B cell (primary cell): ENCODE results near the gene AZGP1. TPM values are rescaled to one million over a fixed set of nuclear protein-coding genes. Genes with fewer than 3 reads are reported as not detected.

ENCODE experiments used
- ATAC-seq: fragments of 200-7000 bp; cut with Tn5 transposase; one replicate; pipeline ENCODE4 v1.10.0; 2021; ENCODE audit warnings: low read depth, mild to moderate bottlenecking, moderate number of reproducible peaks, moderate library complexity
- CTCF ChIA-PET: fragments of 350-600 bp; sonication (Branson Sonifier 250); formaldehyde crosslinking; loops from one replicate; lab custom pipeline; 2021; ENCODE audit warnings: antibody characterized with exemption, inconsistent platforms; lab: Charles Lee
- POLR2A ChIA-PET: fragments of 350-600 bp; sonication (Branson Sonifier 250); formaldehyde crosslinking; loops from one replicate; lab custom pipeline; 2021; ENCODE audit warnings: antibody characterized with exemption; lab: Charles Lee
- DNase-seq: peaks from one replicate; pipeline ENCODE4 v3.0.0; 2013
- H2AFZ ChIP-seq: 2 replicates; pipeline ENCODE4 v1.6.1; 2012; ENCODE audit warnings: mild to moderate bottlenecking, low read depth, low read length; ENCODE audit not compliant: insufficient read depth, poor library complexity, severe bottlenecking
- H3K27ac ChIP-seq, 2 donors: 1 replicate in 1 of 2; 2 replicates in 1 of 2; pipeline ENCODE4 v1.5.1; 2012 to 2013; ENCODE audit warnings: low read length in 2 of 2, mild to moderate bottlenecking in 2 of 2, moderate library complexity in 1 of 2
- H3K27me3 ChIP-seq, 4 experiments: fragments of 200-600 bp in 1 of 4; sonication (generic) in 1 of 4; replicated peaks in 1 of 4; 1 replicate in 2 of 4; 2 replicates in 2 of 4; pipeline versions ENCODE4 v1.6.1 to v1.7.0; 2013 to 2016; ENCODE audit warnings: low read length in 3 of 4, mild to moderate bottlenecking in 2 of 4, mixed read lengths in 1 of 4, moderate library complexity in 1 of 4; ENCODE audit not compliant: insufficient read depth in 4 of 4, control insufficient read depth in 3 of 4; ENCODE audit errors: control extremely low read depth in 1 of 4
- H3K36me3 ChIP-seq, 2 experiments: replicated peaks in 1 of 2; 1 replicate in 1 of 2; 2 replicates in 1 of 2; pipeline versions ENCODE4 v1.6.1 to v1.7.1; 2013; ENCODE audit warnings: low read length in 1 of 2; ENCODE audit not compliant: insufficient read depth in 2 of 2, control insufficient read depth in 1 of 2; ENCODE audit errors: control extremely low read depth in 1 of 2, extremely low read depth in 1 of 2
- H3K4me1 ChIP-seq, 2 donors: fragments of 200-600 bp in 1 of 2; sonication (generic) in 1 of 2; 1 replicate in 1 of 2; 2 replicates in 1 of 2; pipeline versions ENCODE4 v1.5.1 to v1.6.1; 2013 to 2017; ENCODE audit warnings: low read length in 2 of 2; ENCODE audit not compliant: control insufficient read depth in 2 of 2, insufficient read depth in 2 of 2
- H3K4me2 ChIP-seq: replicated peaks from 2 replicates; pipeline ENCODE3; 2012; ENCODE audit warnings: mild to moderate bottlenecking, low read depth, low read length; ENCODE audit not compliant: poor library complexity, severe bottlenecking
- H3K4me3 ChIP-seq, 5 experiments: fragments of 200-600 bp in 1 of 5; sonication (generic) in 1 of 5; 1 replicate in 3 of 5; 2 replicates in 2 of 5; pipeline versions ENCODE4 v1.5.1 to v1.7.0; 2011 to 2016; ENCODE audit warnings: low read length in 4 of 5, mild to moderate bottlenecking in 4 of 5, low read depth in 2 of 5, control low read depth in 1 of 5, moderate library complexity in 1 of 5; ENCODE audit not compliant: insufficient read depth in 1 of 5; ENCODE audit errors: control extremely low read depth in 1 of 5, extremely low read depth in 1 of 5
- H3K79me2 ChIP-seq: fragments of 200-600 bp; sonication (generic); one replicate; pipeline ENCODE4 v1.6.0; 2016; ENCODE audit warnings: low read length; ENCODE audit not compliant: control insufficient read depth, insufficient read depth
- H3K9ac ChIP-seq: fragments of 200-600 bp; sonication (generic); 2 replicates; pipeline ENCODE4 v1.6.1; 2017; ENCODE audit warnings: mild to moderate bottlenecking, low read length, moderate library complexity
- H3K9me3 ChIP-seq, 3 donors: one replicate each; pipeline versions ENCODE4 v1.6.1 to v1.7.1; 2013; ENCODE audit warnings: low read length in 2 of 3; ENCODE audit not compliant: control insufficient read depth in 2 of 3, insufficient read depth in 1 of 3; ENCODE audit errors: control extremely low read depth in 1 of 3
- H4K20me1 ChIP-seq: 2 replicates; pipeline ENCODE4 v1.6.0; 2012; ENCODE audit warnings: mild to moderate bottlenecking, low read length; ENCODE audit not compliant: insufficient read depth, control insufficient read depth, poor library complexity, severe bottlenecking
- H3K27ac Mint-ChIP-seq: one replicate; pipeline ENCODE4 v1.8.0; 2021; ENCODE audit warnings: mixed read lengths
- H3K27me3 Mint-ChIP-seq: one replicate; pipeline ENCODE4 v1.8.0; 2021; ENCODE audit warnings: mixed read lengths
- H3K4me1 Mint-ChIP-seq: one replicate; pipeline ENCODE4 v1.8.0; 2021; ENCODE audit warnings: mixed read lengths
- H3K4me3 Mint-ChIP-seq: one replicate; pipeline ENCODE4 v1.8.0; 2021; ENCODE audit warnings: mixed read lengths
- H3K9me3 Mint-ChIP-seq: one replicate; pipeline ENCODE4 v1.8.0; 2022; ENCODE audit warnings: mixed read lengths; ENCODE audit not compliant: insufficient read depth
- EZH2 ChIP-seq: IDR thresholded peaks from 2 replicates; pipeline ENCODE4 v1.6.1; 2012; ENCODE audit warnings: borderline replicate concordance, low read depth, mild to moderate bottlenecking, moderate library complexity, low read length; ENCODE audit not compliant: insufficient read depth, poor library complexity, severe bottlenecking
- WGBS: methylation state at CpG from one replicate; pipeline ENCODE4 v1.1.5; 2013; ENCODE audit warnings: missing lambda C conversion rate; ENCODE audit not compliant: insufficient coverage; 5-methylcytosine and 5-hydroxymethylcytosine counted together
- intact Hi-C: fragments of 100-400 bp; cut with micrococcal nuclease; formaldehyde crosslinking; loops from one replicate; pipeline ENCODE4 v1.10.0; 2022
- polyA minus RNA-seq: library from RNA; depleted of rRNA, polyadenylated mRNA; stranded (reverse); fragments of >200 nt; gene quantifications from 2 replicates; pipeline ENCODE4 v1.2.3, GENCODE V29; 2012
- polyA plus RNA-seq: library from polyadenylated mRNA; depleted of rRNA; stranded (reverse); fragments of >200 nt; gene quantifications from 2 replicates; pipeline ENCODE4 v1.2.3, GENCODE V29; 2012
- total RNA-seq, 2 donors: library from RNA; stranded (reverse); fragments of 120-200 nt in 1 of 2; gene quantifications; 1 replicate in 1 of 2; 2 replicates in 1 of 2; pipeline versions ENCODE4 v1.2.3 to v1.2.4, GENCODE V29; 2013 to 2022
- TF ChIP-seq, protein P1 (sequence below): fragments of 200-600 bp; IDR thresholded peaks from one replicate; pipeline ENCODE4 v1.8.0; 2022; ENCODE audit warnings: antibody characterized with exemption, mild to moderate bottlenecking

The AZGP1 gene
- total RNA-seq (not detected in 2 replicates), polyA plus RNA-seq (not detected in 2 replicates), polyA minus RNA-seq (not detected in 2 replicates)
- total RNA-seq (2013), result not detected

DNA sequence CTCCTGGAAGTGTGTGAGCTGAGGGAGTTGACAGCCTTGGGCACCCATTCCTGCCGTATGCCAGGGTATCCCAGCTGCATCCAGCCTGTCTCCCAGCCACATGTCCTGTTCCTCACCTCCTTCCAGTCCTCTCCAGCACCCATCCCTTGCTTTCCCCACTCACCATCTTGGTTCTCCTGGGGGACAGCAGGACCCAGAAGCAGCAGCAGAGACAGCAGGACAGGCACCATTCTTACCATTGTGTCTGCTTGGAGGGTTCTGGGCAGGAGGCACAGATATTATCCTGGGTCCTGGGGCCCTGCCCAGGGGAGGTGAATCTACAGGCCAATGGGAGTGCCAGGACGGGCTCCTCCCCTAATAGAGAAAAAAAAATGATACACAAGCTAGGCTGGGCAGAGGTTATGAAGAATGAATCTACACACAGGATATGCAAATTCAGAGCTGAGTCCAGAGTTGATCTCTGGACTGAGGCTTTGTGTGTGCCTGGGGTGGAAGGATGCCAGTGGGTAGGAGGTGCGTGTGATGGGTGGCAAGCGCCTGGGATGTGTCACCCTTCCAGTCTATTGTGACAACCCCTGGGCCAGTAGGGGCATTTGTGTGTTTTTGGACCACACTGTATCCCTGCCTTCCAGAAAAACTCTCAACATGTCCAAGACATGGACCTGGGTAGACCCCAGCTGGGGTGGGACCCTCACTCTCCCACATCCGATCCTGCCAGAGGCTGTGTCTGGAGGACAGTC lies at the start of gene AZGP1:
Gene AZGP1, minus strand, starts transcription at position 250 of the 740 bp plus-strand sequence. Its CDS starts 11 bp downstream, at position 239.
- Mint-ChIP-seq H3K27ac (no peak within 1 kb of the TSS), H3K27me3 (peaks cover 35% of the 10 kb centered on the region), H3K9me3 (no peaks in the 10 kb centered on the region), H3K4me3 (no peak within 1 kb of the TSS), H3K4me1 (peaks cover 1% of the 10 kb centered on the region)
- DNase-seq, result no peak
- H3K9ac ChIP-seq, result no peak within 1 kb of the TSS
- no peak within 1 kb of the TSS for H3K4me2 ChIP-seq
- intact Hi-C loops, result no loop called here
- H3K4me3 ChIP-seq, result no peak within 1 kb of the TSS
- CTCF ChIA-PET, result interaction anchor here (0.6 kb wide), 2 partner anchors 630 to 1314 kb away, joined by 3 to 6 read pairs; no protein-coding TSS in a partner anchor
- no peak within 1 kb of the TSS for H2AFZ ChIP-seq
- peaks cover 0 to 11% (median 1%) of the 10 kb centered on the region in 4 experiments for H3K27me3 ChIP-seq
- no peaks in the 10 kb centered on the region for H3K4me1 ChIP-seq
- WGBS, result 89% methylated on average over 2 of the region's 5 CpGs
- POLR2A ChIA-PET, result no interaction called here
- no peaks in the 10 kb centered on the region for H4K20me1 ChIP-seq
- H3K79me2 ChIP-seq, result no peaks in the 10 kb centered on the region
- no peak for ATAC-seq
- no peaks in the 10 kb centered on the region for H3K36me3 ChIP-seq
- no peak for TF ChIP-seq EZH2
- TF ChIP-seq, protein P1, sequence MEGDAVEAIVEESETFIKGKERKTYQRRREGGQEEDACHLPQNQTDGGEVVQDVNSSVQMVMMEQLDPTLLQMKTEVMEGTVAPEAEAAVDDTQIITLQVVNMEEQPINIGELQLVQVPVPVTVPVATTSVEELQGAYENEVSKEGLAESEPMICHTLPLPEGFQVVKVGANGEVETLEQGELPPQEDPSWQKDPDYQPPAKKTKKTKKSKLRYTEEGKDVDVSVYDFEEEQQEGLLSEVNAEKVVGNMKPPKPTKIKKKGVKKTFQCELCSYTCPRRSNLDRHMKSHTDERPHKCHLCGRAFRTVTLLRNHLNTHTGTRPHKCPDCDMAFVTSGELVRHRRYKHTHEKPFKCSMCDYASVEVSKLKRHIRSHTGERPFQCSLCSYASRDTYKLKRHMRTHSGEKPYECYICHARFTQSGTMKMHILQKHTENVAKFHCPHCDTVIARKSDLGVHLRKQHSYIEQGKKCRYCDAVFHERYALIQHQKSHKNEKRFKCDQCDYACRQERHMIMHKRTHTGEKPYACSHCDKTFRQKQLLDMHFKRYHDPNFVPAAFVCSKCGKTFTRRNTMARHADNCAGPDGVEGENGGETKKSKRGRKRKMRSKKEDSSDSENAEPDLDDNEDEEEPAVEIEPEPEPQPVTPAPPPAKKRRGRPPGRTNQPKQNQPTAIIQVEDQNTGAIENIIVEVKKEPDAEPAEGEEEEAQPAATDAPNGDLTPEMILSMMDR, result no peak
- H3K9me3 ChIP-seq, result peaks cover 0 to 8% (median 0%) of the 10 kb centered on the region in 3 donors
- H3K27ac ChIP-seq, result no peak within 1 kb of the TSS

DNA sequence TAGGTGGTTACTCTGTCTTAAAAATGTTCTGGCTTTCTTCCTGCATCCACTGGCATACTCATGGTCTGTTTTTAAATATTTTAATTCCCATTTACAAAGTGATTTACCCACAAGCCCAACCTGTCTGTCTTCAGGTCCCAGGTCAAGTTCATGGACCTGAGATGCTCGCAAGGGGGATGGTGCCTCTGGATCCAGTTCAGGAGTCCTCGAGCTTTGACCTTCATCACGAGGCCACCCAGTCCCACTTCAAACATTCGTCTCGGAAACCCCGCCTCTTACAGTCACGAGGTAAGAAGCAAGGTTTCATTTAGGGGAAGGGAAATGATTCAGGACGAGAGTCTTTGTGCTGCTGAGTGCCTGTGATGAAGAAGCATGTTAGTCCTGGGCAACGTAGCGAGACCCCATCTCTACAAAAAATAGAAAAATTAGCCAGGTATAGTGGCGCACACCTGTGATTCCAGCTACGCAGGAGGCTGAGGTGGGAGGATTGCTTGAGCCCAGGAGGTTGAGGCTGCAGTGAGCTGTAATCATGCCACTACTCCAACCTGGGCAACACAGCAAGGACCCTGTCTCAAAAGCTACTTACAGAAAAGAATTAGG lies 48.3 kb upstream of the AZGP1 start:
- Histone ChIP-seq H3K36me3 (peaks cover 12 to 22% of the 10 kb centered on the region in 2 experiments), H3K4me3 (no peak overlapping the region), H3K4me1 (no peaks in the 10 kb centered on the region), H3K9me3 (no peaks in the 10 kb centered on the region), H4K20me1 (peaks cover 6% of the 10 kb centered on the region), H2AFZ (no peak overlapping the region), H3K4me2 (no peak overlapping the region), H3K27me3 (no peaks in the 10 kb centered on the region), H3K79me2 (peaks cover 48% of the 10 kb centered on the region), H3K27ac (no peak overlapping the region), H3K9ac (no peak overlapping the region)
- peaks cover 10% of the 10 kb centered on the region for H3K4me1 Mint-ChIP-seq
- intact Hi-C loops, result no loop called here
- POLR2A ChIA-PET, result no interaction called here
- H3K27ac Mint-ChIP-seq, result no peak overlapping the region
- CTCF ChIA-PET, result no interaction called here
- TF ChIP-seq EZH2, result no peak
- ATAC-seq (no peak), DNase-seq (no peak)
- H3K4me3 Mint-ChIP-seq, result no peak overlapping the region
- H3K27me3 Mint-ChIP-seq, result no peaks in the 10 kb centered on the region
- 92% methylated on average over 2 of the region's 12 CpGs for WGBS
- H3K9me3 Mint-ChIP-seq, result no peaks in the 10 kb centered on the region
